Measurements from ENCODE around the gene FAM47E.

DNA sequence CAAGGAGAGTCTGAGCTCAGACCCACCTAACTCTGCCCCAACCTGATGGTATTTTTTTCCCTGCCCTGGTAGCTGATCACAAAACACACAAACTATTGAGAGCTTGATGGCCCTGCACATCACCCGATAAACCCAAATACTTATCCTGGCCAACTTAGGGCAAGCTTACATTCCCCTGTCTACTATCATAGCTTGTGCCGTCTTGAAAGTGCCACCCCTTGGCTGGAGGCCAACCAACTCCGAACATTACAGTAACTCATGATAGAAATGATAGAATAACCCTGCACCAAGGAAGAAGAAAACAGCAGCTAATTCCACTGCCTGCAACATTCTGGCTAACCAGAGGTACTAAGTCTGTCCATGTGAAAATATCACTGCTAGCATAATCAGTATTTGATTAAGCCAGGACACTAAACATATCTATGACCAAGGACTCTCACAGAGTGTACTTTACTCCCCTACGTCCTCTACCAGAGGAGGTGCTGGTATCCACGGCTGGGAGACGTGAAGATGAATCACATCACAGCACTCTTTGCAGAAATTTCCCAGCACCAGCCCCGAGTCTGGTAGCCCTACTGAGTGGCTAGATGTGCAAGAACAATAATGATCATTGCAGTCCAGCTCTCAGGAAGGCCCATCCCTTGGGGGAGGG, 63.9 kb downstream of the FAM47E start:
- TF ChIP-seq, protein P1, sequence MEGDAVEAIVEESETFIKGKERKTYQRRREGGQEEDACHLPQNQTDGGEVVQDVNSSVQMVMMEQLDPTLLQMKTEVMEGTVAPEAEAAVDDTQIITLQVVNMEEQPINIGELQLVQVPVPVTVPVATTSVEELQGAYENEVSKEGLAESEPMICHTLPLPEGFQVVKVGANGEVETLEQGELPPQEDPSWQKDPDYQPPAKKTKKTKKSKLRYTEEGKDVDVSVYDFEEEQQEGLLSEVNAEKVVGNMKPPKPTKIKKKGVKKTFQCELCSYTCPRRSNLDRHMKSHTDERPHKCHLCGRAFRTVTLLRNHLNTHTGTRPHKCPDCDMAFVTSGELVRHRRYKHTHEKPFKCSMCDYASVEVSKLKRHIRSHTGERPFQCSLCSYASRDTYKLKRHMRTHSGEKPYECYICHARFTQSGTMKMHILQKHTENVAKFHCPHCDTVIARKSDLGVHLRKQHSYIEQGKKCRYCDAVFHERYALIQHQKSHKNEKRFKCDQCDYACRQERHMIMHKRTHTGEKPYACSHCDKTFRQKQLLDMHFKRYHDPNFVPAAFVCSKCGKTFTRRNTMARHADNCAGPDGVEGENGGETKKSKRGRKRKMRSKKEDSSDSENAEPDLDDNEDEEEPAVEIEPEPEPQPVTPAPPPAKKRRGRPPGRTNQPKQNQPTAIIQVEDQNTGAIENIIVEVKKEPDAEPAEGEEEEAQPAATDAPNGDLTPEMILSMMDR (IDR thresholded peaks at IDR 0.05) = no peak
- no peak for TF ChIP-seq POLR2AphosphoS5 (IDR thresholded peaks at IDR 0.05)
- no peak for TF ChIP-seq POLR2A (IDR thresholded peaks at IDR 0.05)
- no peak for TF ChIP-seq EP300 (IDR thresholded peaks at IDR 0.05)

Data from suprapubic skin (tissue), 4 donors.